NB4 (cell line): ENCODE results near the gene MEGF10.

Source experiments
- POLR2A ChIP-seq: IDR thresholded peaks from 2 replicates; pipeline ENCODE4 v1.6.1; 2011; ENCODE audit warnings: mild to moderate bottlenecking; ENCODE audit not compliant: insufficient read length; ENCODE audit errors: extremely low read depth
- TF ChIP-seq, protein P1 (sequence below): IDR thresholded peaks from one replicate; pipeline ENCODE4 v1.5.1; 2012; ENCODE audit warnings: low read depth, low read length
- TF ChIP-seq, protein P2 (sequence below): IDR thresholded peaks from 2 replicates; pipeline ENCODE4 v1.6.1; 2011; ENCODE audit warnings: low read depth, low read length

DNA sequence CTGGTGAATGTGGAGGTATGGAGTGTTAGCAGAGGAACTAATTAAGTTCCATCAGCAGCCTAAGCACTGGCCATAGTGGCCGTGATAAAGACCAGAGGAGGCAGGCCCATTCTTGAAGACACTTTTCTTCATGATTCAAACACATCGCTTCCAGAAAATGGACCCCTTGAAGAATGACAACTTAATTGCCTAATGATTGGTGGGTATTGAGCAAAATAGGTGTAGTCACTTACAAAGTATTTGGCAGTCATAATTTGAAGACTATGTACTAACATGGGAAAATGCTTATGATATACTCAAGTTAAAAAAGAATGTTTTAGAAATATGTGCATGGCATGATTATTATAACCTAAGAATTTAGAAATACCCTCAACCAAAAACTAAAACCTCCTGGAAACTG is 44.8 kb downstream of the MEGF10 start:
- TF ChIP-seq, protein P1, sequence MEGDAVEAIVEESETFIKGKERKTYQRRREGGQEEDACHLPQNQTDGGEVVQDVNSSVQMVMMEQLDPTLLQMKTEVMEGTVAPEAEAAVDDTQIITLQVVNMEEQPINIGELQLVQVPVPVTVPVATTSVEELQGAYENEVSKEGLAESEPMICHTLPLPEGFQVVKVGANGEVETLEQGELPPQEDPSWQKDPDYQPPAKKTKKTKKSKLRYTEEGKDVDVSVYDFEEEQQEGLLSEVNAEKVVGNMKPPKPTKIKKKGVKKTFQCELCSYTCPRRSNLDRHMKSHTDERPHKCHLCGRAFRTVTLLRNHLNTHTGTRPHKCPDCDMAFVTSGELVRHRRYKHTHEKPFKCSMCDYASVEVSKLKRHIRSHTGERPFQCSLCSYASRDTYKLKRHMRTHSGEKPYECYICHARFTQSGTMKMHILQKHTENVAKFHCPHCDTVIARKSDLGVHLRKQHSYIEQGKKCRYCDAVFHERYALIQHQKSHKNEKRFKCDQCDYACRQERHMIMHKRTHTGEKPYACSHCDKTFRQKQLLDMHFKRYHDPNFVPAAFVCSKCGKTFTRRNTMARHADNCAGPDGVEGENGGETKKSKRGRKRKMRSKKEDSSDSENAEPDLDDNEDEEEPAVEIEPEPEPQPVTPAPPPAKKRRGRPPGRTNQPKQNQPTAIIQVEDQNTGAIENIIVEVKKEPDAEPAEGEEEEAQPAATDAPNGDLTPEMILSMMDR = no peak
- no peak for TF ChIP-seq POLR2A
- TF ChIP-seq, protein P2, sequence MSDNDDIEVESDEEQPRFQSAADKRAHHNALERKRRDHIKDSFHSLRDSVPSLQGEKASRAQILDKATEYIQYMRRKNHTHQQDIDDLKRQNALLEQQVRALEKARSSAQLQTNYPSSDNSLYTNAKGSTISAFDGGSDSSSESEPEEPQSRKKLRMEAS = no peak
